ENCODE measurements around the gene ANGPTL7.
"Not testable (repeated sequence)": the region's sequence is repeated elsewhere in the genome, so short reads cannot be mapped to it uniquely, and the experiment has no call there.

ANGPTL7 gene

GRCh38 chr1:11188858-11189451, at the start of gene ANGPTL7:
TSS of gene ANGPTL7 (plus strand) at chr1:11189355. CDS start at chr1:11189580, 225 bp downstream.
- no peak for DNase-seq

- DNase-seq = no peak
These were observed 46.4 kb upstream of the ANGPTL7 start for GRCh38 chr1:11142618-11143391.

GRCh38 chr1:11143401-11143800, 45.8 kb upstream of the ANGPTL7 start:
- DNase-seq = no peak

- DNase-seq = no peak
These were observed 45.2 kb upstream of the ANGPTL7 start for GRCh38 chr1:11143907-11144306.

- no peak for DNase-seq
These were observed 44.4 kb upstream of the ANGPTL7 start for GRCh38 chr1:11144570-11145256.

- DNase-seq = no peak
These were observed 43.4 kb upstream of the ANGPTL7 start for GRCh38 chr1:11145741-11146140.

- no peak for DNase-seq
These were observed 41.9 kb upstream of the ANGPTL7 start for GRCh38 chr1:11147197-11147770.

GRCh38 chr1:11150326-11150725, 38.8 kb upstream of the ANGPTL7 start:
- DNase-seq = no peak

- no peak for DNase-seq
These were observed 38.0 kb upstream of the ANGPTL7 start for GRCh38 chr1:11151114-11151513.

- DNase-seq = no peak
These were observed 37.1 kb upstream of the ANGPTL7 start for GRCh38 chr1:11151826-11152612.

GRCh38 chr1:11152755-11153154, 36.4 kb upstream of the ANGPTL7 start:
- no peak for DNase-seq

- DNase-seq = no peak
These were observed 36.0 kb upstream of the ANGPTL7 start for GRCh38 chr1:11153184-11153583.

- DNase-seq = no peak
These were observed 32.7 kb upstream of the ANGPTL7 start for GRCh38 chr1:11156441-11156840.

GRCh38 chr1:11156963-11157362, 32.2 kb upstream of the ANGPTL7 start:
- no peak for DNase-seq

- DNase-seq = no peak
These were observed 31.8 kb upstream of the ANGPTL7 start for GRCh38 chr1:11157394-11157793.

- DNase-seq = no peak
These were observed 31.3 kb upstream of the ANGPTL7 start for GRCh38 chr1:11157867-11158266.

- no peak for DNase-seq
These were observed 30.9 kb upstream of the ANGPTL7 start for GRCh38 chr1:11158291-11158690.

- DNase-seq = peak; percentile 77
These were observed 30.3 kb upstream of the ANGPTL7 start for GRCh38 chr1:11158720-11159321.

- not testable (repeated sequence) for DNase-seq
These were observed 26.4 kb upstream of the ANGPTL7 start for GRCh38 chr1:11162752-11163151.

- not testable (repeated sequence) for DNase-seq
These were observed 22.4 kb upstream of the ANGPTL7 start for GRCh38 chr1:11166744-11167143.

- DNase-seq = peak; percentile 7
These were observed 20.4 kb upstream of the ANGPTL7 start for GRCh38 chr1:11168731-11169130.

- DNase-seq = no peak
These were observed 20.0 kb upstream of the ANGPTL7 start for GRCh38 chr1:11169202-11169601.
